Liver (tissue), 3 donors: Measurements from ENCODE around the gene RTP1.

Experiments used
- MAX ChIP-seq: IDR thresholded peaks from 2 replicates; pipeline ENCODE4 v1.6.1; 2016; ENCODE audit warnings: antibody characterized with exemption
- NR2F2 ChIP-seq: IDR thresholded peaks from 2 replicates; pipeline ENCODE4 v1.6.1; 2016; ENCODE audit warnings: antibody characterized with exemption
- RAD21 ChIP-seq, 2 donors: IDR thresholded peaks; 2 replicates each; pipeline ENCODE4 v1.6.1; 2016; ENCODE audit warnings: antibody characterized with exemption in 2 of 2, mild to moderate bottlenecking in 2 of 2
- YY1 ChIP-seq: IDR thresholded peaks from 2 replicates; pipeline ENCODE4 v1.6.1; 2016; ENCODE audit warnings: antibody characterized with exemption, mild to moderate bottlenecking
- TF ChIP-seq, protein P1 (sequence below): fragments of 150-350 bp; IDR thresholded peaks from 2 replicates; pipeline ENCODE4 v1.5.1; 2017; ENCODE audit warnings: improper control_type of control experiment, low read depth, low read length; ENCODE audit not compliant: missing input control
- donor health status: healthy.
- donor health status: healthy.

- no peak for TF ChIP-seq RAD21 (IDR thresholded peaks at IDR 0.05)
- no peak for TF ChIP-seq NR2F2
- TF ChIP-seq, protein P1, sequence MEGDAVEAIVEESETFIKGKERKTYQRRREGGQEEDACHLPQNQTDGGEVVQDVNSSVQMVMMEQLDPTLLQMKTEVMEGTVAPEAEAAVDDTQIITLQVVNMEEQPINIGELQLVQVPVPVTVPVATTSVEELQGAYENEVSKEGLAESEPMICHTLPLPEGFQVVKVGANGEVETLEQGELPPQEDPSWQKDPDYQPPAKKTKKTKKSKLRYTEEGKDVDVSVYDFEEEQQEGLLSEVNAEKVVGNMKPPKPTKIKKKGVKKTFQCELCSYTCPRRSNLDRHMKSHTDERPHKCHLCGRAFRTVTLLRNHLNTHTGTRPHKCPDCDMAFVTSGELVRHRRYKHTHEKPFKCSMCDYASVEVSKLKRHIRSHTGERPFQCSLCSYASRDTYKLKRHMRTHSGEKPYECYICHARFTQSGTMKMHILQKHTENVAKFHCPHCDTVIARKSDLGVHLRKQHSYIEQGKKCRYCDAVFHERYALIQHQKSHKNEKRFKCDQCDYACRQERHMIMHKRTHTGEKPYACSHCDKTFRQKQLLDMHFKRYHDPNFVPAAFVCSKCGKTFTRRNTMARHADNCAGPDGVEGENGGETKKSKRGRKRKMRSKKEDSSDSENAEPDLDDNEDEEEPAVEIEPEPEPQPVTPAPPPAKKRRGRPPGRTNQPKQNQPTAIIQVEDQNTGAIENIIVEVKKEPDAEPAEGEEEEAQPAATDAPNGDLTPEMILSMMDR, result no peak
- TF ChIP-seq MAX, result no peak
- TF ChIP-seq YY1, result no peak
Observed at GRCh38 chr3:187243933-187244524, 46.7 kb downstream of the RTP1 start.
